CD4-positive, alpha-beta T cell treated with Interleukin-10 for 1 hour (primary cell): ENCODE results near the gene PROC.
A peak's percentile ranks its signal among the peaks of the same experiment; 100 is the strongest.
"Not testable (repeated sequence)": the region's sequence is repeated elsewhere in the genome, so short reads cannot be mapped to it uniquely, and the experiment has no call there.

Source experiments
- DNase-seq: peaks from one replicate; pipeline ENCODE4 v3.0.0-alpha.2; 2020

The PROC gene

GRCh38 chr2:127429291-127429690, 11.1 kb downstream of the PROC start:
- DNase-seq: no peak

GRCh38 chr2:127429844-127430425, 11.7 kb downstream of the PROC start:
- DNase-seq: no peak

GRCh38 chr2:127431408-127432023, 13.3 kb downstream of the PROC start:
- no peak for DNase-seq

- no peak for DNase-seq
These were observed 16.3 kb downstream of the PROC start for GRCh38 chr2:127434515-127434914.

DNA sequence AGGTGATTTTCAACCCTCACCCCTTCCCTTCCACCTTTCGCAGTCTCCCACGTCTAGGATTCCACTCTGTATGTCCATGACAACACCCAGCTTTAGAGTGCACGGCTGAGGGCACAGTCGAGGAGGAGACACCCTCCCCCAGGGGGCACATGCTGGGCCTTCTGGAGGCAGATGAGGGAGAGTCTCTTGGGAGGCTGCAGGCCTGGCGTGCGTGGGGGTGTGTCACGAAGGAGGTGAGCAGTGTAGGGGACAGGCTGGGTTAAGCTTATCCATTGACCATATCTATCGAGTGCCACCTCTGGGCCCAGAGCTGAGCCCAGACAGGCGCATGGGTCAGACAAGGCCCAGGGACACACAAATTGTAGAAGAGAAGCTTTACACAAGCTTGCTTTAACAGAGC, 18.8 kb downstream of the PROC start:
- no peak for DNase-seq

DNA sequence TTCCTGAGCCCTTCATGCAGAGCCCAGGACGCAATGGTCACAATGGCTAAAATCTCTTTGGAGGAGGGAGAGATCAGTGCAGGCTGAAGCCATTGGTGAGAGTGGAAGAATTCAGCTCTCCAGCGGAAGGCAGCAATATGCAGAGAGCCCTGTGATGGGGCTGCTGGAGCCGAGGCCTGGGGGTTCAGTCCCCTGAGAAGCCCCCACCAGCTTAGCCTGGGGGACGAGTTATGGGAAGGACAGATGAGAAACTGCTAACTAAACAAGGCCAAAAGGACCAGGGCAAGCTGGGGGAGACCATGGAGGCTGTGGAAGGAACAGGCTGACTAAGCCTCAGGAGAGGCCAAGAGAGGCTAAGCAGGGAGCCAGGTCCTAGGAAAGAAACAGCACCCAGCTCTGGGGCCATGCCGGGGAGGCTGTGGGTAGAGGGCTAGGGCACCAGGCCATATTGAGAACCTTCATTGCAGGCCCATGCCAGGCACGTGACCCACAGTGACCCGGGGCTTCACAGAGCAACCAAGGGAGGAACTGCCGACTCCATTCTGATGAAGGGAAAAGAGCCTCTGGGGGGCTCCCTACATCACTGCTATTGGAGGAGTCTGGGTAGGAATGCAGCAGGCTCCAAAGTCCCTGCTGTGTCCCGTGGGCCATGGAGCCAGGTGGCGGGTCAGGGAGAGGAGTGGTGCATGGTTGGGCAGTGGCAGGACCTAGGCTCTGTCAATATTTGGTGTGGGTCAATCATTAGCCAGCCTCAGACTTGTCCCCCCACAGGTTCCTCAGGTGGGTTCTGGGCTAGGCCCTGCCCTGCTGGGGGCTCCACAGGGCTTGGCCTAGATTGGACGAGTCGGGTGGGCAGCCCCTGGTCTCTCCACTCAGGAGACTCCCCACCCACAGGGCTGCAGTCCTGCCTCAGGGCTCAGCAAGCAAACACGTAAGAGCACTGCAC, 19.8 kb downstream of the PROC start:
- DNase-seq: no peak

DNA sequence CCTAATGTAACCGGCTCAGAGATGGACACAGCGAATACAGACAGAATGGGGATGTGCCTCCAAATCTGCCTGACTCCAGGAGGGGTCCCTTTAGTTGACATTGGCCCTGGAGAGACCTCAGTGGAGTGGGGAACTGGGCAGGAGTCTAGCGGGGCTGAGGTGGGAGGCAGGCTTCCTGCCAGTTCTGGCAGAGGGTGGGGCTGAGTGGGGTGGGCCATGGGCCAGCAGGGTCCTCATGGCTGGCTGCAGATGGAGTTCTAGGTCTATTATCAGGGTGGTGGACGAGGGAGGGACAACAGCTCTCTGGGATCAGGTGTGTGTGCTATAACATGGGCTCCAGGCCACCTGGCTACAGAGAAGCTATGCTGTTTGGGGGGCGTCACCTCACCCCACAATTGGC, 21.1 kb downstream of the PROC start:
- DNase-seq: no peak

- no peak for DNase-seq
These were observed 30.3 kb downstream of the PROC start for GRCh38 chr2:127448526-127448925.

DNA sequence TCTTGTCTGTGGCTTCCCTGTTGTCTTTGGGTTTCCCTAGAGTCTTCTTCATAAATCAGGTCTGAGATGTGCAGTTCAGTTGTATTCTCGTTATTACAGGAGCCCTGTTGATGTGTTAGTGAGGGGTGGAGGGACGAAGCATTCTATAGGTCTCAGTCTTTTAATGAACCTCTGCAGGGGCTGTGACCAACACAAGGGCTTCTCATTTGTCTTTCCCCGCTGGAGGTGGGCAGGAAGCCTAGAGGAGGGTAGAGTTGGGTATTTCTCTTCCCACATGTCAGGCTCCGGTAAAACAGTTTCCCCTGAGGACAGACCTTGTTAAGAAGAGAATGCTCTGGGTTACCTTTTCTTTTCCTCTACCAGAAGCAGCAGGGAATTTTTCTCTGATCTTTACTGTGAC, 31.2 kb downstream of the PROC start:
- DNase-seq: no peak

GRCh38 chr2:127449898-127450297, 31.7 kb downstream of the PROC start:
- DNase-seq: no peak

DNA sequence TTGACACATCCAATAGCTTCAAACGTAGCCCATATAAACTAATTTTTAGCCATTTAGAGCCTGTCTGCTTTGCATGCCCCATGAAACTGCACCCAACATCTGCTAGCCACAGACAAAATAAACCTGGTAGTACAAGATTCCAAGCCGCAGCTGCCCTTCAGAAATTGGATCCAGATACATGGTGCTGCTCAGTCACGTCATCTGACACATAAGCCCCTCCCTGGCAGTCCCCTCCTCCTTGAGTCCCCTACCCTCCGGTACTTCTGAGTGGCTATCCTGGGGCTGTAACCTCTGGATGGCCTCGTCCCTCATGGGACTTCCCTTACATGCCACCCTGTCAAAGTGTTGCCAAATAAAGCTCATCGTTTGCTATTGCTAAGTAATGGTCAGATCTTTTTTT, 33.8 kb downstream of the PROC start:
- no peak for DNase-seq

DNA sequence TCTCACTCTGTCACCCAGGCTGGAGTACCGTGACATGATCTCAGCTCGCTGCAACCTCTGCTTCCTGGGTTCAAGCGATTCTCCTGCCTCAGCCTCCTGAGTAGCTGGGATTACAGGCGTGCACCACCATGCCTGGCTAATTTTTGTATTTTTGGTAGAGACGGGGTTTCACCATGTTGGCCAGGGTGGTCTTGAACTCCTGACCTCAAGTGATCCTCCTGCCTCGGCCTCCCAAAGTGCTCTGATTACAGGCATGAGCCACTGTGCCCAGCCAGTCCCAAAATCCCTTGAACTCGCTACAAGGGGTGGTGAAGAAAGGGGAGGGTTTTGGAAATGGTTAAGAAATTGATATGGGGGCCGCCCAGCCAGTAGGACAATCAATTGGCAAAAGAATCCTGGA, 34.2 kb downstream of the PROC start:
- DNase-seq: not testable (repeated sequence)

GRCh38 chr2:127453013-127453391, 34.8 kb downstream of the PROC start:
- DNase-seq: no peak

DNA sequence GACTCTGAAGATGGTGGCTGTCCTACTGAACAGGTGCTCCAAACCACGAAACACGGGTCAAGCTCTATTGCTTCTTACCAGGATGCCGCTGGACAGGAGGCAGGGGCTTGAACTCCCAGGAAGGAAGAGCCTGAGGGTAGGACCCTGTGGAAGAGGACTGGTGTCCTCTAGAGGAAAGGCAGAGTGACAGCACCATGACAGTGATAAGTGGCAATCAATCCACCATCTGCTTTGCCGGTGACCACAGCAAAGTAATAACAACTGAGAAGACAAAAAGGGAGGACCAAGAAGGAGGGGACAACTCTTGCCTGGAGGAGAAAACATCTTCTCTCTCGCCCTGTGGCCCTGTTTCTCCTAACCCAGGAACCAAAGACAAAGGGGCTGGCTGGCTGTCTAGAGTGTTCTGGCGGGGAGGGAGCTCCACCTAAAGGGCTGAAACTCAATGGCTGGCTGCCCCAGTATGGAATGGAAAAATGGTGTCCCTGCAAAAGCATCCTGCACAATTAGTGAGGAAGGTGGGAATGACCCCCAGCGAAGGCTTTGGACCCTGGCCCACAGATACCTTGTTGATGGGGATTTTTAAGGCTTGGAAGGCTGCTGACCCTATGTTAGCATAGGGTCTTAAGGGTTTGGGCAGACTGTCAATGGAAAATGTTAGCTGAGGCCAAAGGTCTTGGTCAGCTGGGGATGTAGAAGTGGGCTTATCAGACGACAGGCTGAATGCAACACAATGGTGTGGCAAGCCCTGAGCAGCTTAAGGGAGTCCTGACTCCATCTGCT, 35.4 kb downstream of the PROC start:
- no peak for DNase-seq

DNA sequence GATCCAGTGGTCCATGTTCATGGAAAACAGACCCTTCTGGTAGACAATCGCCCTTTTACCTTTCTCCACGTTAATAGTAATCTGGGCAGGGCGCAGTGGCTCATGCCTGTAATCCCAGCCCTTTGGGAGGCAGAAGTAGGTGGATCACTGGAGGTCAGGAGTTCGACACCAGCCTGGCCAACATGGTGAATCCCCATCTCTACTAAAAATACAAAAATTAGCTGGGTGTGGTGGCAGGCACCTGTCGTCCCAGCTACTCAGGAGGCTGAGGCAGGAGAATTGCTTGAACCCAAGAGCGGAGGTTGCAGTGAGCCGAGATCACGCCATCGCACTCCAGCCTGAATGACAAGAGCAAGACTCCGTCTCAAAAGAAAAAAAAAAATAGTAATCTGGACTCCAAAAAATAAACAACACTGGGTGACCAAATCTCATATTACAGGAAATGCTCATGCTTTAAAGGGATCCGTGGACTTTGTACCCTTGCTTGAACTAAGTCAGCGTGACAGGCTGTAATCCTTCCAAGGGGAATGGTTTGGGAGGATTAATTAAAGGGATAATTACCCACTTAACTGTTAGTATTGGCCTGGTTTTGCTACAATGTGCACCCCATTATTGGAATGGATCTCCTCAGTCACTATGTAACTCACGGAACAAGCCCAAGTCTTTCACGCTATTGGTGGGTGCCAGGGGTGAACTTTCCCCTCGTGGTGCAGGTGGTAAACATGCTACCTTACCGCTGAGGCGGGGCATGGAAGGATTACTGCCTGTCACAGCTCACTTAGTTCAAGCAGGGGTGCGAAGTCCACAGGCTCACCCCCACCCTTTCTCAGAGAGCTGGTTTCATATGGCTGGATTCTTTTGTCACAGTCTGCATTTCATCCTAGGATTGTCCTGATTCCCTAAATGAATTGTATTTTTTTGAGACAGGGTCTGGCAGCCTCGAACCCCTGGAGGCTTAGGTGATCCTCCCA, 36.7 kb downstream of the PROC start:
- no peak for DNase-seq

DNA sequence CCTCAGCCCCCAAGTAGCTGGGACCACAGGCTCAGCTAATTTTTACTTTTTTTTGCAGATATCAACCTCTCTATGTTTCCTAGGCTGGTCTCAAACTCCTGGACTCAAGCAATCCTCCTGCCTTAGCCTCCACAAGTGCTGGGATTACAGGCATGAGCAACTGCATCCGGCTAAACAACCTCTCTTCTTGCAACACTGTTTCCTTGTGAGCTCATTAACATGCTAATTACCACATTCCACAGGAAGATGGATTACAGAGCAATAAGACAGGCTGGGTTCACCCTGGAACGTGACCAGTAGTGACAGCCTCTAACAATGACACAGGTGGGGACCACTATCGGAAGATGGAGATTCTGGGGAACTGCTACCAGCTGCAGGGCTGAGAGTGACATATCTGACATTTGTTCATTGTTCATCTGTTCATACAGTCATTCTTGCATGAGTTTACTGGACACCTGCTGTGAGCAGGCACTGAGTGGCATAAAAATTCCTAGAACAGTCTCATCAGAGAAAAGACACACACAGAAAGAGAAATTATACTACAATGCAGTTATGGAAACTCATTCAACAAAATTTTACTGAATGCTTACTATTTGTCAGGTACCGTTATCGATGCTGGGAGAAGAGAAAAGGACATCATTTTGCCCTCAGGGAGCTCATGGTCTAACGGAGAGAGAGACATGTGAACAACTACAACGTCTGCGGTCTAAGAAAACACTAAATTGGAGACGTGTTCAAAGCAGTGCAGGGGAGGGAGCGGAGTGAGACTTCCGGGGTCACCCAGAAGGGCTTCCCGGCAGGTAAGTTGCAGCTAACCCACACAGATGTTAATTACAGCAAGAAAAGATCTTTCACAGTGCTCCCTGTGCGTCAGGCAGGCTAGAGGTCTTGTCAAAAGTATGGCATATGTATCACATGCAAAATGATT, 37.6 kb downstream of the PROC start:
- DNase-seq: peak; percentile 35

- DNase-seq: no peak
These were observed 38.7 kb downstream of the PROC start for GRCh38 chr2:127456960-127457359.

GRCh38 chr2:127462461-127462860, 44.2 kb downstream of the PROC start:
- DNase-seq: no peak

DNA sequence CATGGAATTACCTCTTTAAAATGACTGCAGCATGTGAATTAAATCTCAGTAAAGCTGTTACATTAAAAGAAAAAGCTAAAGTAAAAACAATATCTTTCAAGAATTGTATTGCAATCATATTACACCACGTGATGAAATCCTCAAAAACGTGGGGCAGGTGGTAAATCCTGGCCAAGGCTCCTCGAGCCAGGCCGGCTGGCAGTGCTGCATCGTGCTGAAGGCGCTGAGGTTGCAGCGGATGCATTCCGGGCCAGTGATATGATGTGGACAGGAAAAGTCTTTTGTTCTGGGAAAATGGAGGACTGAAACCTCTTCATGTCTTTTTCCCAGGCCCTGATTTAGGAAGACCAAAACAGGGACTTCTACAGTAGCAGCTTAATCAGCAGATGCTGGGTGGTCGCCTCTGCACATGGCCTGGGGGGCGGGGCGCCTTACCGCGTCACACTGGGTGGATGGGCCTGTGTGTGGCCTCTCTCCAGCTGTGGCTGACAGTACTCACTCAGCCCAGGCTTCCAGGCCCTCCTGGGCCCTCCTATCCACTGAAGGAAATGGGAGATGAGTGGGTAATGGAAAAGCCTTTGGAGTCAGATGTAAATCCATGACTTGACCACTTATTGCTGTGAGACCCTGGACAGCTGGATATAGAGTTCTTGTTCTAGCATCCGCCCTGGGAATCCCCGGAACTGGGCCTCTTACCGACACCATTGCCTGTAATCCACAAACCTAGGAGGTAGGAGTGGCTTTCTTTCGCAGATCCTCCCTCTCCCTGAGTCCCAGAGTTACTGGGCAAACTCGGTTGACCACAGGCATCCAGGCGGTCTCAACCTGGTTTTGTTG, 45.1 kb downstream of the PROC start:
- no peak for DNase-seq
